Stimulated activated CD4-positive, alpha-beta T cell treated with anti-CD3 and anti-CD28 coated beads, Interleukin-15, amount 100 ng/mL, for 24 hours (primary cell): ENCODE data around the gene SPAG17.

Experiments used
- DNase-seq: peaks from one replicate; pipeline ENCODE4 v3.0.0-alpha.2; 2020

Gene SPAG17

GRCh38 chr1:118185084-118185832, at the start of gene SPAG17:
Gene SPAG17 (minus strand): TSS chr1:118185228. CDS start chr1:118185157, 71 bp downstream.
- DNase-seq = peak; percentile 33

- no peak for DNase-seq
Observed at GRCh38 chr1:118225471-118225870, 40.4 kb upstream of the SPAG17 start.

DNA sequence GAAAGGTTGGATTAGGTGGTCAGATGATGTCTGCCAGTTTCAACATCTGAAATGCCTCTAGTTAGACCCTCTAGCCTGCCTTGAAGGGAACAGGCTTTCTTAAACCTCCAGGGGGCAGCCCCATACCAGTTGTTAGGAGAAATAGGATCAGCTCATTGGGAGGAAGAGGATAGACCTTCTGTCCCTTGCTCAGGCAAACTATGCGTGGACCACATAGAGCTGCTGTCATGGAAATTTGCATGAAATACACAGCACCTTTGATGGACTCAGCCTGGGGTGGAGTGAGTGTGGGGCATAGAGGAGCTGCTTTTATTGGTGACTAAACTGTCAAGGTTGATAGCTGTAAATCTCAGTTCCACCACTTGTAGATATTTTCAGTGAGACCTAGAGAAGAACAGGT, 38.4 kb upstream of the SPAG17 start:
- DNase-seq = no peak

- no peak for DNase-seq
Observed at GRCh38 chr1:118219438-118219837, 34.4 kb upstream of the SPAG17 start.

DNA sequence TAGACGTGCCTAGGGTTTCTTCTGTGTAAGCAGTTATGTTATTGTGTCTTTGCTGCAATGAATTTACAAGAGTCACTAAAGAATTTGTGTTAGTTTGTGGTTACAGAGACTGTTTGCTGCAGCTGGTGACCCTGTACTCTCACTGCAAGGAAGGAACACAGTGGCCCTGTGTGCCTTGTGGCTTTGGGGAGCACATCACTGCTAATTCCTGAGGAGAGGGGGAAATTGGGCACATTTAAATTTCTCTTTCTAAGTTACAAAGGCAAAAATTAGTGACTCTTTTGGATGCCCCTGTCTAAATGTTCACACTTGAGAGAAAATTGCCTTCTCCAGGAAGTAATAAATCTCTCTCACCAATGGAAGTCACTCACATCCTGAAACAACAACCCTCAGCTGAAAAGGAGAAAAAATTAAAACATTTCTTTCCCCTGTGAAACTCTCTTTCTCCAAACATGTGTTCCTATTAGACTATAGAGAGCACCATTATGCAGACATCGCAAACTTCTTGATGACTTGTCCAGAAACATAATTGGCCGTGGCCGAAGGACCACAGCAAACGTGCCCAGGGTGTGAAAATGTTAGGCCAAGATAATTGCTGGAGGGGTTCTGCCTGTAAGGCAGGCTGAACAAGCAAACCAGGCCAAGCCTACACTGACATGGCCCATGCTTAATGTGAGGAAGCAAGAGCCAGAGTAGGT, 32.3 kb upstream of the SPAG17 start:
- DNase-seq = no peak

GRCh38 chr1:118214866-118215265, 29.8 kb upstream of the SPAG17 start:
- DNase-seq = no peak

DNA sequence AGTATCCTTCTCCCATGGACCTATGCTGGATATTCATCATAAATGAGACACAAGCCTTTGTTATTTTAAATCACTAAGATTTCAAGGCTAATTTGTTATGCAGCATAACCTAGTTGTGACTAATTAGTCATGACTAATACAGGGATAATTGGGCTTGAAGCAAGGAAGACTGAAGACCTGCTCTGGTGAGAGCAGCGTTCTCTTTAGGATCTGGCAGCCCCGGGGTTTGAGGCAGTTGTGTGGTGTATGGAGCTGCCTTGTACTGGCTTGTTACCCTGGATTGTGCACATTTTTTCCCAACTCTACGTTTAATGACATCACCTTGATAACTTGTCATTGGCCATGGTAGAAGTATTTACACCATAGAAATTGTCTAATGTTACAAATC, 25.7 kb upstream of the SPAG17 start:
- no peak for DNase-seq

GRCh38 chr1:118210051-118210722, 25.2 kb upstream of the SPAG17 start:
- no peak for DNase-seq

- DNase-seq = no peak
Observed at GRCh38 chr1:118209648-118210047, 24.6 kb upstream of the SPAG17 start.

DNA sequence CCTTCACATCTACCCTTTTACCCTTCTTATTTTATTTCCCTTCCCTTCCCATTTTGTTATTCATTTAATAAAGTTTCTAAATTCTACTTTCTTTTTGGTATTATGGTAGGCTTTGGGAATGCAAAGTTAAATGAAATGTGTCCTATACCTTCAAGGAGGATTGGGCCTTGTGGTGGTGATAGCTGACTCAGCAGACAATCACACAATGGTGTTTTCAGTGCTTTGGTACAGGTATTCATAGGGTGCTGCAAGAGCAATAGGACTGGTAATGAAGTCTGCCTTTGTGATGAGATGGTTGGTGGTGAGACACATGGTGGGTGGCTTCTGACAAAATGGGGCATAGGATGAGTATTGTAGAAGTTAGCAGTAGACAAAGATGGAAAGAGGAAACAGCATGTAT, 21.9 kb upstream of the SPAG17 start:
- no peak for DNase-seq

GRCh38 chr1:118204648-118205047, 19.6 kb upstream of the SPAG17 start:
- no peak for DNase-seq

DNA sequence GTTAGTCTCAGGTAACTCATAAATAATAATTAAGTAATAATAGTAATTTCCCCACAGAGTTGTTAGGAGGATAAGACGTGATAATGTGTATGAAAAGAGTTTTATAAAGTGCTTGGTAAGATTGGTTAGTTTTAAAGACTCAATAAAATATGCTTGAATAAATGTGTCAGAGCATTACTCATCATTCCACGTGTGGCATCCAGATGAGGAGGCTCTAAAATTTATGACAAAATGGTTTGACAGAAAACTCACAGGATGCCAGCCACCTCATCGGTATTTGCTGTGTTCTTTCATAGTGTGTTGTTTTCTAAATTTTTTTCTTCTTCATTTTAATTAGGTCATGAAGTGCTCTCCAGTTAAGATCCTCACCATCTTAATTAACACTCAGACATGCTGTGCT, 19.1 kb upstream of the SPAG17 start:
- DNase-seq = no peak

GRCh38 chr1:118202076-118202608, 17.1 kb upstream of the SPAG17 start:
- DNase-seq = no peak

DNA sequence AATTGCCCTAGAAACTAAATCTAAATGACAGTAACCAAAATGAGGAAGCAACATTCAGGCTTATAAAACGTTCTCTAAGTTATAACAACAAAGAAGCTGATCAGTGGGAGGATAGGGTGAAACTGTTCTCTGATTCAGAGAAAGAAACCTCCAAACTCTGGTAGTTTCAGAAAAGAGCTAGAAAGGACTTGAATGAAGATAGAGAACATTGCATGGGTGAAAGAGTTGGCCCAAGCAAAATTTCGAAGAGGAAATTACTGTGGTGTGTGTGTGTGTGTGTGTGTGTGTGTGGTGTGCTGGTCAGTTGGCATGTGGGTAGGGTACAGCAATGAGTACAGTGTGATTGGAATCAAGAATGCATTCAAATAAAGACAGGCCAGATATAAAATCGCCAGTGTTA, 16.5 kb upstream of the SPAG17 start:
- no peak for DNase-seq

DNA sequence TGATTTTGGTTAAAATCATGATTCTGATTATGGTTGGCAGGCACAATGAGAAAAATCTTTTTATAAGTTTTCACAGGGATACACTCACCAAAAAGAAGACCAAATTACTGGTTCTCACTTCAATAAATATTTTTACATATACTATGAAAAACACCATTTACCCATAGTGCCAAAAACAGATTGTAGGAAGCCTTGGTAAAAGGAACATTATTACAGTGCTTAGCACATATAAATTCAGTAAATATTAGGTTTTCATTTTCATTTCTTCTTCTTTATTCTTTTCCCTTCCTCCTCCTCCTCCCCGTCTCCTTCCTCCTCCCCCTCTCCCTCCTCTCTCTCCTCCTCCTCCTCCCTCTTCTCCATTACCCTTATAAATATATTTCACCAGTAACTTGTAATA, 15.8 kb upstream of the SPAG17 start:
- no peak for DNase-seq

GRCh38 chr1:118190561-118190960, 5.5 kb upstream of the SPAG17 start:
- no peak for DNase-seq

GRCh38 chr1:118189564-118189963, 4.5 kb upstream of the SPAG17 start:
- DNase-seq = no peak

DNA sequence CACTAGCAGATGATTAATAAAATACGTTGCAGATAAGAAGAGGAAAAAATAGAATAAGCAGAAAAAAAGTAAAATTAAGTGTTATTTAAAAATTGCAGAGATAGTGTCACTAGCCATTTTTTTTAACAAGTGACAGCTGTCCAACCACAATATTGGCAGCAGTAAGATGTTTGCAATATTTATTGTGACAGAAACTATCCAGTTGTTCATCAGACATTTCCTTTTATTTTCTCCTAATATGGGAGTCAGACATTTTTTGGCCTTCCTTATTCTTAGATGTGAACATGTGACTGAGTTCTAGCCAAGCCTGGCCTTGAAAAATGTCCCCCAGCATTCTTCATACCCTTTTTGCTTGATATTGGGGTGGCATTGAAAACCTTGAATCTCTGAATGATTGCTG, 3.4 kb upstream of the SPAG17 start:
- no peak for DNase-seq

- no peak for DNase-seq
Observed at GRCh38 chr1:118186026-118186425, 998 bp upstream of the SPAG17 start.

- DNase-seq = no peak
Observed at GRCh38 chr1:118184739-118185083, 317 bp downstream of the SPAG17 start.

- no peak for DNase-seq
Observed at GRCh38 chr1:118183586-118183985, 1.4 kb downstream of the SPAG17 start.

DNA sequence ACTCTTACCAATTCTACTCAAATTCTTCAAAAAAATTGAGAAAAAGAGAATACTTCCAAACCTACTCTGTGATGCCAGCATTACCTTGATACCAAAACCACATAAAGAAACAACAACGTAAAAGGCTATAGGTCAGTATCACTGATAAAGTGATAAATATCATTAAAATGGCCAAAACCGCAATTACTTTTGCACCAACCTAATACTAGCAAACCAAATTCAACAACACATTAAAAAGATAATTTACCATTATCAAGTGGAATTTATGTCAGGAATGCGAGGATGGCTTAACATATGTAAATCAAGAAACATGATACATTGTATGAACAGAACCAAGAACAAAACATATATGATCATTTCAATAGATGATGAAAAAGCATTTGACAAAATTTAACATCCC, 7.0 kb downstream of the SPAG17 start:
- DNase-seq = no peak

- no peak for DNase-seq
Observed at GRCh38 chr1:118169016-118169415, 16.0 kb downstream of the SPAG17 start.

GRCh38 chr1:118160806-118161205, 24.2 kb downstream of the SPAG17 start:
- DNase-seq = no peak
